Suprapubic skin (tissue), 4 donors: Measurements from ENCODE around the gene GCNA.

Experiments used
- POLR2A ChIP-seq, 2 donors: fragments of 450-650 bp; IDR thresholded peaks; one replicate each; pipeline ENCODE4 v1.6.1; 2017; ENCODE audit warnings: antibody characterized with exemption in 2 of 2, mild to moderate bottlenecking in 2 of 2, moderate library complexity in 2 of 2
- POLR2AphosphoS5 ChIP-seq, 3 donors: sonication (generic); formaldehyde crosslinking; IDR thresholded peaks; one replicate each; pipeline ENCODE4 v1.6.1; 2017; ENCODE audit warnings: antibody characterized with exemption in 3 of 3
- TF ChIP-seq, protein P1 (sequence below), 2 donors: fragments of 200-600 bp in 1 of 2; fragments of 450-650 bp in 1 of 2; sonication (generic) in 1 of 2; IDR thresholded peaks; one replicate each; pipeline ENCODE4 v1.5.1; 2016 to 2019; ENCODE audit warnings: antibody characterized with exemption in 2 of 2, mild to moderate bottlenecking in 1 of 2, moderate library complexity in 1 of 2

DNA sequence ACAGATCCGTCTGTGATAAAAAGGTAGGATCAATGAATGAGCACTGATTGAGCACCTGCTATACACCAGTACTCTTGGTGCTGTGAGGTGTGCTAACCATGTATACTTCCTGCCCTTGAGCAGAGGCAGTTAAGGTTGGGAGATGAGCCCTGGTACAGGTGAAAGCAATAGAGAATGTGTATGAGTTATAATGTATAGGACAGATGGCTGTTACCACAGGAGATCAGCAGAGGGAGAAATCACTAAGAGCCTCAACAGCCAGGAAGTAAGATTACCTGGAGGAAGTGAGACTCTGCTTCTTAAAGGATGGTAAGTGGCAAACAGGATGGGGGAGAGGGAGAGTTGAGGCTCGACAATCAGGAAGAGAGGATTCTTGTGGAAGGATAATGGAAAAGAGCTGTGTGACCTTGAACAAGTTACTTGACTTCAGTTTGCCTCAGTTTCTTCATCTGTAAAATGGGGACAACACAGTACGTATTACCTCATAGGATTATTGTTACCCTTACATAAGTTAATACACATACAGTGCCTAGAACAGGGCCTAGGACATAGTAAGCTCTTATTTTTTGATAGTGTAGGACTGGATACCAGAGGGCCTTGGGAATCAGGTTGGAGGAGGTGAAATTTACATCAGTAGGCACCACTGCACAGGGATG, 31.0 kb downstream of the GCNA start:
- TF ChIP-seq, protein P1, sequence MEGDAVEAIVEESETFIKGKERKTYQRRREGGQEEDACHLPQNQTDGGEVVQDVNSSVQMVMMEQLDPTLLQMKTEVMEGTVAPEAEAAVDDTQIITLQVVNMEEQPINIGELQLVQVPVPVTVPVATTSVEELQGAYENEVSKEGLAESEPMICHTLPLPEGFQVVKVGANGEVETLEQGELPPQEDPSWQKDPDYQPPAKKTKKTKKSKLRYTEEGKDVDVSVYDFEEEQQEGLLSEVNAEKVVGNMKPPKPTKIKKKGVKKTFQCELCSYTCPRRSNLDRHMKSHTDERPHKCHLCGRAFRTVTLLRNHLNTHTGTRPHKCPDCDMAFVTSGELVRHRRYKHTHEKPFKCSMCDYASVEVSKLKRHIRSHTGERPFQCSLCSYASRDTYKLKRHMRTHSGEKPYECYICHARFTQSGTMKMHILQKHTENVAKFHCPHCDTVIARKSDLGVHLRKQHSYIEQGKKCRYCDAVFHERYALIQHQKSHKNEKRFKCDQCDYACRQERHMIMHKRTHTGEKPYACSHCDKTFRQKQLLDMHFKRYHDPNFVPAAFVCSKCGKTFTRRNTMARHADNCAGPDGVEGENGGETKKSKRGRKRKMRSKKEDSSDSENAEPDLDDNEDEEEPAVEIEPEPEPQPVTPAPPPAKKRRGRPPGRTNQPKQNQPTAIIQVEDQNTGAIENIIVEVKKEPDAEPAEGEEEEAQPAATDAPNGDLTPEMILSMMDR (IDR thresholded peaks at IDR 0.05), result no peak
- TF ChIP-seq POLR2AphosphoS5 (IDR thresholded peaks at IDR 0.05), result no peak
- no peak for TF ChIP-seq POLR2A (IDR thresholded peaks at IDR 0.05)
